ENCODE results near the gene HDAC4. TPM values are rescaled to one million over a fixed set of nuclear protein-coding genes. Genes with fewer than 3 reads are reported as not detected.

Gene HDAC4
- total and polyA plus RNA-seq, 9 of the 15 experiments (the other 6 are each of a cell fraction or from before 2014, with no cell fraction given): 0.11 to 20.2 (median 4.0) TPM

DNA sequence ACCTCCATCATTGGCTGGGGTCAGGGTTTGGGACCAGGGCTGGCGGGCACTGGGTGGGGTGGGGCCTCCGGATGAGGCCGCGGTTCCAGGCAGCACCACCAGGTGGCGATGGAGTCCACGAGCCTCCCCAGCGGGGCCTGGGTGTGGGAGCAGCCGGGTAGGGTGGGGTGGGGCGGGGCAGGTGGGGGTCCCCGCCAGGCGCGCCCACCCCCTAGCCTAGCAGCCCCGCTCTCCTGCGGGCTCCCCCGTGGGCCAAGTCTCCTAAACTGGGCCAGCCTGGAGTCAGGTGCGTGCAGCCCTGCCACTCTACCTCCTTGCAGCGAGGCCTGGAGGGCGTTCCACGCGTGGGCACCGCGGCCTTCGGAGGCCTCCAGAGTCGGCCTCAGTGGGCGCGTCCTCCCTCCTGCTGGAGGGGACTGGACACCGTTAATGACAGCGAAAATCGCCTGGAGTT, 365.4 kb downstream of the HDAC4 start:
- Histone ChIP-seq H3K4me3 (no peak overlapping the region), H4K20me1 (replicated peaks; ENCODE audit: control insufficient read depth, insufficient read depth, low read length) (no peaks in the 10 kb centered on the region; the same call in 1 of the 2 replicates), H3K4me1 (replicated peaks in 1 of 2; ENCODE audit: control insufficient read depth in 2 of 2, insufficient read depth in 2 of 2, low read length in 2 of 2) (peaks cover 0 to 8% of the 10 kb centered on the region in 2 experiments; a peak in 2 of 5 replicates), H3K9me3 (replicated peaks; ENCODE audit: control insufficient read depth, insufficient read depth, low read depth, low read length) (no peaks in the 10 kb centered on the region), H3K9me1 (ENCODE audit: control insufficient read depth, insufficient read depth, low read length) (no peaks in the 10 kb centered on the region), H3K27me3 (ENCODE audit: control insufficient read depth in 2 of 2, insufficient read depth in 2 of 2, low read length in 2 of 2) (peaks cover 9 to 27% of the 10 kb centered on the region in 2 experiments; a peak in 3 of 5 replicates), H3K9ac (ENCODE audit: insufficient read depth in 1 of 2, low read depth in 2 of 2, low read length in 2 of 2) (no peak overlapping the region), H3K27ac (ENCODE audit: extremely low read depth, low read depth, low read length) (no peak overlapping the region), H3K79me2 (ENCODE audit: control insufficient read depth, insufficient read depth, low read length) (no peaks in the 10 kb centered on the region), H2AFZ (ENCODE audit: low read depth, low read length) (no peak overlapping the region), H3K36me3 (ENCODE audit: control insufficient read depth, insufficient read depth, low read length) (no peaks in the 10 kb centered on the region), H3K4me2 (ENCODE audit: insufficient read depth, low read length) (no peak overlapping the region)
- FAIRE-seq: no peak
- CTCF ChIA-PET (ENCODE audit: low intra/inter-chr PET ratio): no interaction called here
- peak; percentile 98 for ATAC-seq
- intact Hi-C loops (cut with micrococcal nuclease): loop anchor here (10.0 kb wide), 1 partner anchor 229 kb away; no protein-coding TSS in a partner anchor
- no TSS peak for BruUV-seq (replicated peaks)
- whole genome bisulfite sequencing (ENCODE audit: insufficient coverage, low coverage, missing lambda C conversion rate): 15% methylated on average over 14 of the region's 29 CpGs
- DNase-seq (ENCODE audit: extremely low read depth in 1 of 4, low spot score in 3 of 4): peak; percentile 53 to 91 (median 88)
- POLR2A ChIA-PET: no interaction called here
- in situ Hi-C loops (cut with MboI): no loop called here
- TF ChIP-seq NR3C1 (CRISPR knock-in tag; IDR thresholded peaks at IDR 0.05) (no peak), EP400 (IDR thresholded peaks at IDR 0.05) (no peak), SMC3 (conservative IDR thresholded peaks at IDR 0.05; ENCODE audit: insufficient read depth, low read depth, low read length) (peak; percentile 56), MBD2 (IDR thresholded peaks at IDR 0.05; ENCODE audit: borderline replicate concordance, low read depth) (no peak), ASH1L (IDR thresholded peaks at IDR 0.05; ENCODE audit: borderline replicate concordance, low read depth, partially characterized antibody) (no peak), RAD21 (CRISPR knock-in tag; conservative IDR thresholded peaks at IDR 0.05 in 1 of 2, IDR thresholded peaks at IDR 0.05 in 1 of 2) (peak; percentile 25 to 45), TEAD1 (CRISPR knock-in tag; IDR thresholded peaks at IDR 0.05) (no peak), RBM39 (optimal IDR thresholded peaks at IDR 0.05; ENCODE audit: low read depth, low read length) (no peak)
- TF ChIP-seq, protein P1, sequence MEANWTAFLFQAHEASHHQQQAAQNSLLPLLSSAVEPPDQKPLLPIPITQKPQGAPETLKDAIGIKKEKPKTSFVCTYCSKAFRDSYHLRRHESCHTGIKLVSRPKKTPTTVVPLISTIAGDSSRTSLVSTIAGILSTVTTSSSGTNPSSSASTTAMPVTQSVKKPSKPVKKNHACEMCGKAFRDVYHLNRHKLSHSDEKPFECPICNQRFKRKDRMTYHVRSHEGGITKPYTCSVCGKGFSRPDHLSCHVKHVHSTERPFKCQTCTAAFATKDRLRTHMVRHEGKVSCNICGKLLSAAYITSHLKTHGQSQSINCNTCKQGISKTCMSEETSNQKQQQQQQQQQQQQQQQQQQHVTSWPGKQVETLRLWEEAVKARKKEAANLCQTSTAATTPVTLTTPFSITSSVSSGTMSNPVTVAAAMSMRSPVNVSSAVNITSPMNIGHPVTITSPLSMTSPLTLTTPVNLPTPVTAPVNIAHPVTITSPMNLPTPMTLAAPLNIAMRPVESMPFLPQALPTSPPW (CRISPR knock-in tag; IDR thresholded peaks at IDR 0.05): 0 out of 2 replicates have a peak, but pooled peaks have one; percentile 40
- TF ChIP-seq, protein P2, sequence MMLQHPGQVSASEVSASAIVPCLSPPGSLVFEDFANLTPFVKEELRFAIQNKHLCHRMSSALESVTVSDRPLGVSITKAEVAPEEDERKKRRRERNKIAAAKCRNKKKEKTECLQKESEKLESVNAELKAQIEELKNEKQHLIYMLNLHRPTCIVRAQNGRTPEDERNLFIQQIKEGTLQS (IDR thresholded peaks at IDR 0.05): no peak
- TF ChIP-seq, protein P2 (CRISPR knock-in tag; conservative IDR thresholded peaks at IDR 0.05): no peak
- TF ChIP-seq, protein P3, sequence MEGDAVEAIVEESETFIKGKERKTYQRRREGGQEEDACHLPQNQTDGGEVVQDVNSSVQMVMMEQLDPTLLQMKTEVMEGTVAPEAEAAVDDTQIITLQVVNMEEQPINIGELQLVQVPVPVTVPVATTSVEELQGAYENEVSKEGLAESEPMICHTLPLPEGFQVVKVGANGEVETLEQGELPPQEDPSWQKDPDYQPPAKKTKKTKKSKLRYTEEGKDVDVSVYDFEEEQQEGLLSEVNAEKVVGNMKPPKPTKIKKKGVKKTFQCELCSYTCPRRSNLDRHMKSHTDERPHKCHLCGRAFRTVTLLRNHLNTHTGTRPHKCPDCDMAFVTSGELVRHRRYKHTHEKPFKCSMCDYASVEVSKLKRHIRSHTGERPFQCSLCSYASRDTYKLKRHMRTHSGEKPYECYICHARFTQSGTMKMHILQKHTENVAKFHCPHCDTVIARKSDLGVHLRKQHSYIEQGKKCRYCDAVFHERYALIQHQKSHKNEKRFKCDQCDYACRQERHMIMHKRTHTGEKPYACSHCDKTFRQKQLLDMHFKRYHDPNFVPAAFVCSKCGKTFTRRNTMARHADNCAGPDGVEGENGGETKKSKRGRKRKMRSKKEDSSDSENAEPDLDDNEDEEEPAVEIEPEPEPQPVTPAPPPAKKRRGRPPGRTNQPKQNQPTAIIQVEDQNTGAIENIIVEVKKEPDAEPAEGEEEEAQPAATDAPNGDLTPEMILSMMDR (IDR thresholded peaks at IDR 0.05 in 2 of 3, conservative IDR thresholded peaks at IDR 0.05 in 1 of 3; ENCODE audit: insufficient read depth in 2 of 3, low read depth in 1 of 3, low read length in 3 of 3): peak; percentile 55 to 70 (median 63); a peak in 5 of 6 replicates
- TF ChIP-seq, protein P4, sequence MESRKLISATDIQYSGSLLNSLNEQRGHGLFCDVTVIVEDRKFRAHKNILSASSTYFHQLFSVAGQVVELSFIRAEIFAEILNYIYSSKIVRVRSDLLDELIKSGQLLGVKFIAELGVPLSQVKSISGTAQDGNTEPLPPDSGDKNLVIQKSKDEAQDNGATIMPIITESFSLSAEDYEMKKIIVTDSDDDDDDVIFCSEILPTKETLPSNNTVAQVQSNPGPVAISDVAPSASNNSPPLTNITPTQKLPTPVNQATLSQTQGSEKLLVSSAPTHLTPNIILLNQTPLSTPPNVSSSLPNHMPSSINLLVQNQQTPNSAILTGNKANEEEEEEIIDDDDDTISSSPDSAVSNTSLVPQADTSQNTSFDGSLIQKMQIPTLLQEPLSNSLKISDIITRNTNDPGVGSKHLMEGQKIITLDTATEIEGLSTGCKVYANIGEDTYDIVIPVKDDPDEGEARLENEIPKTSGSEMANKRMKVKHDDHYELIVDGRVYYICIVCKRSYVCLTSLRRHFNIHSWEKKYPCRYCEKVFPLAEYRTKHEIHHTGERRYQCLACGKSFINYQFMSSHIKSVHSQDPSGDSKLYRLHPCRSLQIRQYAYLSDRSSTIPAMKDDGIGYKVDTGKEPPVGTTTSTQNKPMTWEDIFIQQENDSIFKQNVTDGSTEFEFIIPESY (CRISPR knock-in tag; IDR thresholded peaks at IDR 0.05): no peak
- TF ChIP-seq, protein P5, sequence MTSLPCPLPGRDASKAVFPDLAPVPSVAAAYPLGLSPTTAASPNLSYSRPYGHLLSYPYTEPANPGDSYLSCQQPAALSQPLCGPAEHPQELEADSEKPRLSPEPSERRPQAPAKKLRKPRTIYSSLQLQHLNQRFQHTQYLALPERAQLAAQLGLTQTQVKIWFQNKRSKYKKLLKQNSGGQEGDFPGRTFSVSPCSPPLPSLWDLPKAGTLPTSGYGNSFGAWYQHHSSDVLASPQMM (CRISPR knock-in tag; IDR thresholded peaks at IDR 0.05): no peak
